Inflammatory macrophage treated with lipopolysaccharide for 1 hour (primary cell): Measurements from ENCODE around the gene PCSK2.
A peak's percentile ranks its signal among the peaks of the same experiment; 100 is the strongest.
"Not testable (repeated sequence)": the region's sequence is repeated elsewhere in the genome, so short reads cannot be mapped to it uniquely, and the experiment has no call there.

Experiments used
- DNase-seq, 2 donors: peaks; one replicate each; pipeline ENCODE4 v3.0.0-alpha.2; 2020 to 2022

PCSK2 gene

GRCh38 chr20:17226410-17227218 lies at the start of gene PCSK2:
PCSK2 (plus strand) TSS chr20:17227040; CDS start chr20:17227306, 266 bp downstream.
- DNase-seq, result peak in 1 of 2 donors; percentile 4

- DNase-seq, result no peak
Measured at GRCh38 chr20:17177341-17177740, 49.5 kb upstream of the PCSK2 start.

GRCh38 chr20:17179840-17180239 lies 47.0 kb upstream of the PCSK2 start:
- no peak for DNase-seq

GRCh38 chr20:17189976-17190695 lies 36.7 kb upstream of the PCSK2 start:
- DNase-seq, result no peak

GRCh38 chr20:17197041-17197440 lies 29.8 kb upstream of the PCSK2 start:
- no peak for DNase-seq

GRCh38 chr20:17202030-17202429 lies 24.8 kb upstream of the PCSK2 start:
- DNase-seq, result no peak

GRCh38 chr20:17202673-17203072 lies 24.2 kb upstream of the PCSK2 start:
- DNase-seq, result no peak

GRCh38 chr20:17205084-17205813 lies 21.6 kb upstream of the PCSK2 start:
- no peak for DNase-seq

GRCh38 chr20:17210387-17210786 lies 16.5 kb upstream of the PCSK2 start:
- DNase-seq, result no peak

- peak in 1 of 2 donors; percentile 7 for DNase-seq
Measured at GRCh38 chr20:17210983-17211382, 15.9 kb upstream of the PCSK2 start.

- DNase-seq, result no peak
Measured at GRCh38 chr20:17215167-17215566, 11.7 kb upstream of the PCSK2 start.

GRCh38 chr20:17219856-17220255 lies 7.0 kb upstream of the PCSK2 start:
- not testable (repeated sequence) for DNase-seq

- no peak for DNase-seq
Measured at GRCh38 chr20:17223553-17223952, 3.3 kb upstream of the PCSK2 start.

GRCh38 chr20:17225851-17226409 lies 910 bp upstream of the PCSK2 start:
- DNase-seq, result no peak

GRCh38 chr20:17227219-17227575 lies 357 bp downstream of the PCSK2 start:
- DNase-seq, result no peak

- peak in 1 of 2 donors; percentile 2 for DNase-seq
Measured at GRCh38 chr20:17227669-17228623, 1.1 kb downstream of the PCSK2 start.

- DNase-seq, result no peak
Measured at GRCh38 chr20:17228624-17229061, 1.8 kb downstream of the PCSK2 start.

- DNase-seq, result no peak
Measured at GRCh38 chr20:17229256-17229655, 2.4 kb downstream of the PCSK2 start.

GRCh38 chr20:17233626-17234025 lies 6.8 kb downstream of the PCSK2 start:
- no peak for DNase-seq

- DNase-seq, result no peak
Measured at GRCh38 chr20:17236766-17237165, 9.9 kb downstream of the PCSK2 start.

GRCh38 chr20:17248224-17248623 lies 21.4 kb downstream of the PCSK2 start:
- DNase-seq, result no peak

GRCh38 chr20:17262786-17263185 lies 35.9 kb downstream of the PCSK2 start:
- DNase-seq, result no peak
